ENCODE measurements around the gene NBEA.

The NBEA gene

DNA sequence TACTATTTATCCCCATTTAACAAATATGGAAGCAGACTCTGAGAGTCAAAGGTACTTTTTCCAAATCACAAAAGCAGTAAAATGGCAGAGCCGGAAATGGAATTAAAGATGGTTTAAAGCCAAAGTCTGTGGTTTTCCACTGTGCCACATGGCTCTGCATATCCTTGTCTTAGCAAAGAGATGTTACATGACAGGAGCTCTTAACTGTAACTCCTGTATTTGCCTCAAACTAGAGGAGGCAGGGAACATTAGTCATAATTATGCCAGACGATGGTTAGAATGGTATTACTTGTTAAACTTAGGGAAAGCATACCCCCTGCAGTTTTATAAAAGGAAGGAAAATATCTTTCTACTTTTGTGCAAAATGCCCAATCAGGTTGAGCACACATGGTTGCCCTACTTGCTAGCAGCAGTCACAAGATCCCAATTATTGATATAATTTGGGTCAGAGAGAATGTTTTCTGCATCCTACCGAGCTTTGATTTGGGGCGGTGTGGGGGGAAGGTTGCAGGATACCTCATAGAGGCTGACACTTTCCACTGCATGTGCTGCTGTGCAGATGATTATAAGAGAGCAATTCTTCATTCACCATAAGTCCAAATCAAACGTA is 576.4 kb downstream of the NBEA start:
- no peak overlapping the region for H3K27ac Mint-ChIP-seq
- H3K4me3 Mint-ChIP-seq: no peak overlapping the region
- no peaks in the 10 kb centered on the region for H3K36me3 Mint-ChIP-seq
- no peaks in the 10 kb centered on the region for H3K27me3 Mint-ChIP-seq
- H3K9me3 Mint-ChIP-seq: peaks cover 4% of the 10 kb centered on the region
- H3K4me1 Mint-ChIP-seq: no peaks in the 10 kb centered on the region

DNA sequence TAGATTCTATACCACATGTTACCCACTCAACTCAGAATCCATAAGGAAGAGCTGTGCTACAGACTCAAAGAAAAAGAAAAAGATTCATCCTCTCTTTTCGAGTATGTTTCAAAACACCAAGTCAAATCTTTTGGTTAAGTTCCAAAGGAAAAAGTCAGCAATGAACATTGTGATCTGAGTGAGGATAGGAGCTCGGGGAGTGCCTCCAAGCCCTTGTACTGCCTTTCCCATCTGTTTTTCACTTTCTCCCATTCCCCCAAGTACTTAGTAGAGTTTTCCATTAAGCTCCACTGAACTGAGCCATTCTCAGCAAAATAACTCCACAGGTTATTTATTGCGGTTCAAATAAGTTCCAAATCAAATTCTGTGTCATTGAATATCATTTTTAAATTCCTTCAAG is 582.1 kb downstream of the NBEA start:
- no peaks in the 10 kb centered on the region for H3K9me3 Mint-ChIP-seq
- no peaks in the 10 kb centered on the region for H3K36me3 Mint-ChIP-seq
- H3K4me1 Mint-ChIP-seq: no peaks in the 10 kb centered on the region
- H3K27ac Mint-ChIP-seq: no peak overlapping the region
- no peaks in the 10 kb centered on the region for H3K27me3 Mint-ChIP-seq
- no peak overlapping the region for H3K4me3 Mint-ChIP-seq

DNA sequence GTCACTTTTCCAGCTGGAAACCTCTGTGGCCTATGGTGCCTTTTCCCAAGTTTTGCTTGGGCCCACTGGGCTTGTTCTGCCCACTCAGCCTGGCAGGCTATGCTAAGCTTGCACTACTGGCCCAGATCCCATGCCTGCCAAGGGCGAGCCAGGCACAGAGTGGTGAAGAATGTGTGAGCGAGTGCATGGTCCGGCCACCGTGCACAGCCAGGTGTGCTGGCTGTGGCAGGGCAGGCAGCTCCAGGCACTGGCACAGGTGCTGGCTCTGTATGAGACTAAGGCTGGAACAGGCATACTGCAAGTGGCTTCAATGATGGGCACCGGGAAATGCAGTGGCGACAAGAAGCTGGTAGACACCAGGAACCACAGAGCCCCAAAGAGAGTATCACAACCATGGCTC is 584.5 kb downstream of the NBEA start:
- H3K4me1 Mint-ChIP-seq: no peaks in the 10 kb centered on the region
- H3K27me3 Mint-ChIP-seq: no peaks in the 10 kb centered on the region
- no peak overlapping the region for H3K27ac Mint-ChIP-seq
- no peaks in the 10 kb centered on the region for H3K9me3 Mint-ChIP-seq
- H3K36me3 Mint-ChIP-seq: no peaks in the 10 kb centered on the region
- no peak overlapping the region for H3K4me3 Mint-ChIP-seq

DNA sequence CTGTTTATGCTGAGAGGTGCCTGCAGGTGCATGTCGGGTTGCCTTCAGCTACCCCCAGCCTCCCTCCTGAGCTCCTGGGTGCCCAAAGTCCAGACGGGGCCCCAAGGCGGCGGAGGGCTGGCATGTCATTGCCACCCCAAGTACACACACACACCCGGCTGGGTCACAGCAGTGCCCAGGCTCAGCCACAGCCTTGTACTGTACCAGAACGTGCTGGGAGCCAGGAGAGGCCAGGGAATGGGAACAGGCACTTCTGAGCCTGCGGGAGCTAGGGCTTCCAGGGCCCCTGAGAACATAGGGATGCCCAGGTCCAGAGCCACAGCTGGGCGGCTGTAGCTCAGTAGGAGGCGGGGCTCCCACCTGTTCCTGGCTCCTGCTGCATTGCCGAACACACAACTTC is 585.4 kb downstream of the NBEA start:
- H3K27ac Mint-ChIP-seq: no peak overlapping the region
- H3K27me3 Mint-ChIP-seq: no peaks in the 10 kb centered on the region
- H3K36me3 Mint-ChIP-seq: no peaks in the 10 kb centered on the region
- no peaks in the 10 kb centered on the region for H3K9me3 Mint-ChIP-seq
- H3K4me3 Mint-ChIP-seq: no peak overlapping the region
- H3K4me1 Mint-ChIP-seq: no peaks in the 10 kb centered on the region

DNA sequence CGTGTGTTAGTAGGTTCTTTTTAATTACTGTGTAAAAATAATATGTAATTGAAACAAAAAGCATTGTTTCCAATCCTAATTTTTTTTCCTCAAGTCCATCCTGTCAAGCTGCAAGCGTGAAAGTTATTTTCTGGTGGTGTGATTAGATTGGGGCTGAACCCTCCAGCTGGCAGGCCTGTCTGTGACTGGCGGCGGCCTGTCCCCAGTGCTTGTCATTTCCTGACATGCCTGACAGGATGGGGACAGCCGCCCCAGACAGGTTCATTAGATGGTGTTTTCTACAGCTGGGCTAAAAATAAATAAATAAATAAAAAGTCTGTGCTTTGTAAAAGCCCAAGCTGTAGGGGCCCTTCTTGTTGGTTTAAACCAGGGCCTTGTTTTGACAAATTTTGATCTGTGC is 588.1 kb downstream of the NBEA start:
- H3K27ac Mint-ChIP-seq: no peak overlapping the region
- H3K9me3 Mint-ChIP-seq: no peaks in the 10 kb centered on the region
- H3K4me3 Mint-ChIP-seq: no peak overlapping the region
- H3K27me3 Mint-ChIP-seq: no peaks in the 10 kb centered on the region
- H3K4me1 Mint-ChIP-seq: no peaks in the 10 kb centered on the region
- no peaks in the 10 kb centered on the region for H3K36me3 Mint-ChIP-seq

DNA sequence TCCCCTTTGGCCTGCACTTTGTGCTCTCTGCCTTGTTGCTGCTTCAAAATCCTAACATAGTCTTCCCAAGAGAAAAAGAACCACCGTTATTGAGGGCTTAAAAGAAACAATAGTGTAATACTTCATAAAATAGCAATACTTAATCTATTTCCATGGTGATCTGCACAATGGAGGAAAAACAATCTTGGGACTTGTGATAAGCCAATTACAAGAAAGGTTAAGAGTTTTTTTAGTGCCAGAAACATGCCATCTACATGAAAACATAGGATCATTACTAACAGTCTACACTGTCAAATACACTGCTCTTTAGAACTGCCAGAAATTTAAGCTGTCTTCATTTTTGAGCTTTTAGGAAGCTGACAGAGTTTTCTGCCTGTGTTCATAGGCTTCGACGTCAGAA is 588.5 kb downstream of the NBEA start:
- Mint-ChIP-seq H3K4me3 (no peak overlapping the region), H3K9me3 (no peaks in the 10 kb centered on the region), H3K4me1 (no peaks in the 10 kb centered on the region), H3K27me3 (no peaks in the 10 kb centered on the region), H3K27ac (no peak overlapping the region), H3K36me3 (no peaks in the 10 kb centered on the region)

DNA sequence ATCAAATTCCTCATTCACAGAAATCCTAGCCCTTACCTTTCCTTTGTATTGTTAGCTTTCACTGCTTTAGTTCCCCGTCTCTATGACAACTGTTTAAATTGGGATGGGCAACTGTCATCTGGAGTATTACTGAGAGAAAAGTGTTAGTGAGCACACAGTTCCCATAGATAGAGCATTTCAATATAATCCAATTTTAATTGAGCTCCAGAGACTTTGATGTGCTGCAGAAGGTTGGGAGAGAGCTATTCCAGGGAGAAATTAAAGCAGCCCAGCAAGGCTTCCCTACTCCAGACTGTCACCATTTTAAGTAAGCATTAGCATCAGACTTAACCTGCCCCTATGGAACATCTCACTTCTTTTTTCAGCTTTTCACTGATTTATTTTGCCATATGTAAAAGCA is 589.5 kb downstream of the NBEA start:
- Mint-ChIP-seq H3K27me3 (no peaks in the 10 kb centered on the region), H3K4me3 (no peak overlapping the region), H3K27ac (no peak overlapping the region), H3K36me3 (no peaks in the 10 kb centered on the region), H3K9me3 (no peaks in the 10 kb centered on the region), H3K4me1 (no peaks in the 10 kb centered on the region)

DNA sequence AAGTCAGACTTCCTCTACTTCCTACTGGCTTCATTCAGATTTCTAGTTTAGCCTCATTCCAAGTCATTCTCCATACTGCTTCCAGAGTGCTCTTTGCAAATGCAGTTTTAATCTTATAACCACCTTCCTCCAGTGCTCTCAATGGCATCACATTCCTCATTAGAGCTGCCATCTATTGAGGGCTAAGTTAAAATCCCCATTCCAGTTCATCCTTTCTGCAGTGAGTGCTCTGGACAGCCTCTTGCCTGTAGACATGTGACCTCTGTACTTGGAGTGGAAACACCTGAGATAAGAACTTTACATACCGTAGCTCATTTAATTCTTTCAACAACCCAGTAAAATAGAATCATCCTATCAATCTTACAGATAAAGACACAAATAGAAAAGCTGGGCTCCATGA is 592.3 kb downstream of the NBEA start:
- Mint-ChIP-seq H3K36me3 (no peaks in the 10 kb centered on the region), H3K4me3 (no peak overlapping the region), H3K9me3 (no peaks in the 10 kb centered on the region), H3K27ac (no peak overlapping the region), H3K4me1 (no peaks in the 10 kb centered on the region), H3K27me3 (no peaks in the 10 kb centered on the region)

DNA sequence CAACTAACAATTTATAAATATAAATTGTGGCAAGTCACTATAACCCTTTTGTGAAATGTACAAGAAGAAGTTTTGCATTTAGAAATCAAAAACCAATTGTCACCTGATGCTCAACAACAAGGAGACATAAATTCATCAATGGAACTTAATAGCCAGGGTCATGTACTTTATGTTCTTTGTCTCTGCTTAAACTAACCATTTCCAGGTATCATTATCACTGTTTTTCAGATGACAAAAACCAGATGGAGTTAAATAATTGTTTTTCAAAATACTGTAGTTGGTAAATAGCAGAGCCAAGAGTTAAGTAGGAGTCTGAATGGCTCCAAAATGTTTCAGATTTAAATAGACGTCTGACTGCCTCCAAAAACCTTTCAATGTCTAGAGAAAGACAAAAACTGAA is 606.7 kb downstream of the NBEA start:
- no peaks in the 10 kb centered on the region for H3K4me1 Mint-ChIP-seq
- no peaks in the 10 kb centered on the region for H3K27me3 Mint-ChIP-seq
- H3K36me3 Mint-ChIP-seq: no peaks in the 10 kb centered on the region
- H3K9me3 Mint-ChIP-seq: no peaks in the 10 kb centered on the region
- H3K27ac Mint-ChIP-seq: no peak overlapping the region
- no peak overlapping the region for H3K4me3 Mint-ChIP-seq

DNA sequence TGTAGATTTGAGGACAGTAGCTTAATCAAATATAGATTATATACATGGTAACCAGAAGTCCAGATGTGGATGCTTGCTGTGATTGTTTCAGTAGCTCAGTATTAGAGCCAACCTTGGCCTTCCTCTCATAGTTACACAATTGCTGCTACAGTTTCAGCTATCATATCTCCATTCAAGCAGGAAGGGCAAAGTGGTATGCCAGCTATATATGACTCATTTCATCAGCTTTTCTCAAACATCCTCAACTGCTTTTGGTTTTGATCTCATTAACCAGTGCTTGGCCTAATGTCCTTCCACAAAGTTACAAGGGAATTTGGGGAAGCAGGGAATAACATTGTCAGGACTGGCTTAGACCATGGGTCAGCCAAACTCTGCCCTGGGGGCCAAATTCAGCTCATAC is 607.4 kb downstream of the NBEA start:
- no peak overlapping the region for H3K27ac Mint-ChIP-seq
- H3K4me1 Mint-ChIP-seq: no peaks in the 10 kb centered on the region
- no peaks in the 10 kb centered on the region for H3K27me3 Mint-ChIP-seq
- no peak overlapping the region for H3K4me3 Mint-ChIP-seq
- no peaks in the 10 kb centered on the region for H3K36me3 Mint-ChIP-seq
- no peaks in the 10 kb centered on the region for H3K9me3 Mint-ChIP-seq

DNA sequence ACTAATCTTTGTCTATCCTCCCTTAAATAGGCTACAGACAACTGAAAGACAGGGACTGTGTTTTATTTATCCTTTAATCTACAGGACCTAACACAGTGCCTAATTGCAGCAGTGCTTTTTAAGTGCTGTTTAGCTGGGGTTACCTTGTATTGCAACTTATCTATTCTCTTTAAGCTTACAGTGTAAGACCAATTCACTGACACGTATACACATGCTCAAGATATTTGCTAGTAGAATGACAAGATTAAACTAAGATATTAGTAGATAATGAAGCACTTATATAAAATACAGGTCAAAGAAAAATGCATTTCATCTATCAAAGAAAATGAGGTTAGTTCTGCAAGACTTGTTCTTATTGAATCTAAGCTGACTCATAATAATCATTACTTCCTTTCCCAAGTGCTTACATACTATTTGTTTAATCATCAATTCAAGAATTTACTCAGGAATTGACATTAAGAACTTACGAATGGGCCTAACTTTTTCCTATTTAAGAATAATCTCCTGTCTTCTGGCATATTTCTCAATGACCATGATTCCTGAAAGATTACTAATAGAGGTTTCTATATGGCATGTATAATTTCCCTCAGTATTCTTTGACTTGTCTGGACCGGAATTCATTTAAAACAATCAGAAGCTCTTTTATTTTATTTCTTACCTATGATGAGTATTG is 610.2 kb downstream of the NBEA start:
- Mint-ChIP-seq H3K4me3 (no peak overlapping the region), H3K27me3 (no peaks in the 10 kb centered on the region), H3K9me3 (no peaks in the 10 kb centered on the region), H3K27ac (no peak overlapping the region), H3K36me3 (no peaks in the 10 kb centered on the region), H3K4me1 (no peaks in the 10 kb centered on the region)

DNA sequence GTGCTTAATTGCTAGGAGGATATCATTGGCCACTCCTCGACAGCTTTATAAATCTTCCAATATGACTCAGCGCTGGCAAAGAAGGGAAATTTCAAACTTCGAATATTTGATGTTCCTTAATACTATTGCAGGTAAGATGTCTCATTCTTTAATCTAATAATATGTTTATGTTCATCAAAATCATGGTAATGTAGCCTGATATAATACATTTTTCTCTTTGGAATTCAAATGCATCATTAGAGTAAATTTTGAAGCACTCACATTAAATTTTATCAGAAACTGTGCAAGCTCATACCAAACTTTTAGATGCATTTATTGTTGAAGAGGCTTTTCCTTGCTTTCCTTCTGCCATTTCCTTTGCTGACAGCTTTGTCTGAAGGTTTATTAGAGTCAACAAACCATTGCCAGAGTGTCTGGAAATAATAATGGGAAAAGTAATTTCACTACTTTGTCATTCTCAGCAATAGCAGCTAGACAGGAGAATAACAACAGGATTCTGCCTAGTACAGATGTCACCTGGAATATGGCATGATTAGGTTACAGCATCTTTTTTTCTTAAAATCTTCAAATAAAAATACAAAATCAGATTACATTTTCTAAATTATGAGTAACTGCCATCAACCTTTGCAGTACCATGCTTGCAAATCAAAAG is 613.0 kb downstream of the NBEA start:
- Mint-ChIP-seq H3K27me3 (no peaks in the 10 kb centered on the region), H3K9me3 (no peaks in the 10 kb centered on the region), H3K27ac (no peak overlapping the region), H3K4me3 (no peak overlapping the region), H3K4me1 (no peaks in the 10 kb centered on the region), H3K36me3 (no peaks in the 10 kb centered on the region)

DNA sequence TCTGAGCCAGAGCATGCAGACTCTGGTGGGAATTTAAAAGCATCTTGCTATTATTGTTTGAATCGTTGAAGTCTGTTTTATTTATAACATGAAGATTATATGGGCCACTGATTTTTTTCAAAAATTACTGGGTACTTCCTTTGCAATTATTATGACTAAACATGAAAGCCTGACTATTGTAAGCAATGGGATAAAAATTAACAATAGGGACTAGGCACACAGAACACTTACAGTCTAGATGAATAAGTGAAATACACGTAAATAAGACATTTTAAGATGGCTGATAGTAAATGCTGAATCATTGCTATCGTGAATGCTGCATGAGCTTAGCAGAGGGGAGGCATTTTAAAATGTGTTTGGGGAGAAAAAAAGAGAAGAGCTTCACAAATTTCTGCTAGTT is 615.4 kb downstream of the NBEA start:
- no peak overlapping the region for H3K27ac Mint-ChIP-seq
- H3K4me3 Mint-ChIP-seq: no peak overlapping the region

DNA sequence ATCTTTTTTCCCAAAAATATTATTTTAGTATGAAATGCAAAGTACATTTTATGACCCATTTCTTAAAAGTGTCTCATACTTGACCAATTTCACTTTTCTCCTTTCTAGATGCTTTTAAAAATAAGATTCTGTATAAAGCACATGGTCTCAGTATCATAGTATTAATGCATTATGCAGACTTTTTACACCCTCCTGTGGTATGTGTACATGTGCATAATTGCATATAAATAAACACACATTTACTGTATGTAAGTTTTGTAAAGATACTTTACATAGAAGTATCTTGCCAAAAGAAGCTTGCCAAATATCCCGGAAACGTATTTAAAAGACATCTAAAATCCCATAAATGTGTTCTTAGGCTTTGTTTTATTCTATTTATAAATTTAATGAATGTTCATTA is 619.5 kb downstream of the NBEA start:
- Mint-ChIP-seq H3K4me3 (no peak overlapping the region), H3K36me3 (no peaks in the 10 kb centered on the region), H3K27me3 (no peaks in the 10 kb centered on the region), H3K4me1 (no peaks in the 10 kb centered on the region), H3K27ac (no peak overlapping the region), H3K9me3 (no peaks in the 10 kb centered on the region)

More for the DNA sequence above, 615.4 kb downstream of the NBEA start:
- H3K36me3 Mint-ChIP-seq: no peaks in the 10 kb centered on the region
- no peaks in the 10 kb centered on the region for H3K27me3 Mint-ChIP-seq
- H3K4me1 Mint-ChIP-seq: no peaks in the 10 kb centered on the region
- H3K9me3 Mint-ChIP-seq: no peaks in the 10 kb centered on the region

DNA sequence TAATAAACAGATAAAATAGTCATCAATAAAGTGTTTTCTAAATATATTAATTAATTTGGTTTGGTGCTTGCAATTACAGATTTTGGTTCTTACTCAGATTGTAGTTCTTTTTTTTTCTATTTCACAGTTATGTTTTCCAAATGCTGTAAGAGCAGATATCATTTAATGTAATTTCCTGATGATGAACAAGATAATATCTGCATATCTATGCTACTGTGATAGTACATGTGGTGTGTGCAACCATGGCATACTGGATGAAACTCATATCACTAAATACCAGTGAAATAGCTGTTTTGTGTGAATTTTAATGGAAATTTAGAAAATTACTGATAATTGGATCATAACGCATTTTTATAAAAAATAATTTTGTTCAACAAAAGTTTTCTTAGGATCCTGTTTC is 623.2 kb downstream of the NBEA start:
- Mint-ChIP-seq H3K27ac (no peak overlapping the region), H3K4me3 (no peak overlapping the region), H3K4me1 (no peaks in the 10 kb centered on the region), H3K27me3 (no peaks in the 10 kb centered on the region), H3K9me3 (no peaks in the 10 kb centered on the region), H3K36me3 (no peaks in the 10 kb centered on the region)

DNA sequence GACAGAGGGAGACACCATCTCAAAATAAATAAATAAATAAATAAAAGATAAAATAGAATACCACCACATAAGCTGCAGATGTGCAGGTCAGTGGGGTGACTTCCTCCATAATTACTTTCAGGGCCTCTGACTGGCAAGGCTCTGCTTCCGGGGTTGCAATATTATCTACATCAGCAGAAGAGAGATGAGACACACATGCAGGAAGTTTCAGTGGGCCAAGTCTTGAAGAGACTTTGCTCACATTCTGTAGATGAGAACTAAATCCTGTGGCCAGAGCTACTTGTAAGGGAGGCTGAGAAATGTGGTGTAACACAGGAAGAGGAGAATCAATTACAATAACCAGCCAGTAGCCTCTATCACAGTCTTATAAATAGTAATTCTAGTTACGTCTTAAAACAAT is 624.3 kb downstream of the NBEA start:
- H3K4me1 Mint-ChIP-seq: no peaks in the 10 kb centered on the region
- H3K9me3 Mint-ChIP-seq: no peaks in the 10 kb centered on the region
- no peaks in the 10 kb centered on the region for H3K27me3 Mint-ChIP-seq
- H3K36me3 Mint-ChIP-seq: no peaks in the 10 kb centered on the region
- H3K4me3 Mint-ChIP-seq: no peak overlapping the region
- H3K27ac Mint-ChIP-seq: no peak overlapping the region

All from activated naive CD4-positive, alpha-beta T cell treated with anti-CD3 and anti-CD28 coated beads, Interleukin-2, amount 50 U/mL, for 24 hours (primary cell).